Measurements from ENCODE around the gene CPLANE2. TPM values are rescaled to one million over a fixed set of nuclear protein-coding genes. Genes with fewer than 3 reads are reported as not detected.

The CPLANE2 gene
- total RNA-seq, 1 experiment from 2014 or later: 6.3 TPM

- Histone ChIP-seq H4K20me1 (ENCODE audit: control insufficient read depth, insufficient read depth, insufficient read length) (no peaks in the 10 kb centered on the region), H3K4me1 (ENCODE audit: insufficient read depth, low read length) (peaks cover 2% of the 10 kb centered on the region; the same call in 1 of the 2 replicates)
- no peak for TF ChIP-seq CTCF (conservative IDR thresholded peaks at IDR 0.05)
Observed at GRCh38 chr1:16219968-16220500, 16.9 kb downstream of the CPLANE2 start.

More at GRCh38 chr1:16219968-16220500, 16.9 kb downstream of the CPLANE2 start:
- H4K91ac ChIP-seq (ENCODE audit: insufficient read length, low read depth, low read length): no peak overlapping the region
- no peak overlapping the region; the same call in 1 of the 2 replicates for H3K14ac ChIP-seq (ENCODE audit: insufficient read depth, low read length)
- no peak overlapping the region for H4K8ac ChIP-seq (replicated peaks; ENCODE audit: insufficient read length, low read depth, low read length)
- H3K9ac ChIP-seq (ENCODE audit: extremely low read depth, insufficient read length, low read length): no peak overlapping the region
- no peaks in the 10 kb centered on the region for H3K79me2 ChIP-seq (ENCODE audit: insufficient read depth, low read length)
- no peak overlapping the region for H3K4ac ChIP-seq (ENCODE audit: low read depth, low read length)
- WGBS (ENCODE audit: extremely low coverage, insufficient read length, low lambda C conversion rate): no CpG with 5 or more reads among the region's 4 CpGs
- H3K56ac ChIP-seq (ENCODE audit: insufficient read length, low read depth, low read length): no peak overlapping the region
- Mint-ChIP-seq H3K9me3 (no peaks in the 10 kb centered on the region), H3K27me3 (ENCODE audit: low read depth) (peaks cover 60% of the 10 kb centered on the region), H3K36me3 (ENCODE audit: insufficient read depth in 1 of 3, low read depth in 3 of 3) (no peaks in the 10 kb centered on the region), H3K27ac (no peak overlapping the region), H3K4me1 (peaks cover 12 to 15% of the 10 kb centered on the region in 2 experiments), H3K4me3 (no peak overlapping the region)
- H4K5ac ChIP-seq (ENCODE audit: insufficient read length, low read depth, low read length): no peak overlapping the region
- no peak for DNase-seq
- no peak overlapping the region for H2AFZ ChIP-seq (ENCODE audit: low read length)
- no peak overlapping the region for H2BK12ac ChIP-seq (ENCODE audit: insufficient read length, low read depth, low read length)
- no peak overlapping the region for H2BK120ac ChIP-seq (ENCODE audit: low read depth, low read length, poor library complexity, severe bottlenecking)
- no peak overlapping the region for H2BK15ac ChIP-seq (ENCODE audit: low read depth, low read length)
- no peak overlapping the region for H3K23ac ChIP-seq (ENCODE audit: insufficient read length, low read depth, low read length)
- no peaks in the 10 kb centered on the region for H3K79me1 ChIP-seq (ENCODE audit: insufficient read depth, low read depth, low read length, poor library complexity, severe bottlenecking)
- H3K4me2 ChIP-seq (ENCODE audit: insufficient read depth, insufficient read length, low read length): no peak overlapping the region
- no peak overlapping the region for H2BK20ac ChIP-seq (ENCODE audit: low read depth, low read length, poor library complexity, severe bottlenecking)
- no peak overlapping the region for H3K18ac ChIP-seq (ENCODE audit: insufficient read length, low read depth, low read length)
- H2BK5ac ChIP-seq (ENCODE audit: insufficient read length, low read length): no peak overlapping the region
- no peak overlapping the region for H2AK5ac ChIP-seq (ENCODE audit: insufficient read length, low read length)
- no peak overlapping the region for H3K27ac ChIP-seq (ENCODE audit: insufficient read length, low read depth, low read length)
- no peaks in the 10 kb centered on the region; the same call in 1 of the 2 replicates for H3K27me3 ChIP-seq (ENCODE audit: insufficient read depth, low read length)
- H3K23me2 ChIP-seq (ENCODE audit: insufficient read length, low read depth, low read length, poor library complexity, severe bottlenecking): peaks cover 13% of the 10 kb centered on the region
- H3T11ph ChIP-seq (ENCODE audit: low read length): no peak overlapping the region
- no peaks in the 10 kb centered on the region for H3K9me3 ChIP-seq (ENCODE audit: control insufficient read depth, low read depth, low read length)

All from H9 (cell line).